ENCODE data around the gene ABITRAM. TPM values are rescaled to one million over a fixed set of nuclear protein-coding genes. Genes with fewer than 3 reads are reported as not detected.

ABITRAM gene
- total and polyA plus RNA-seq, 4 experiments from 2014 or later = 9.0 to 27.0 (median 13.6) TPM

GRCh38 chr9:108953983-108954574 is 19.9 kb downstream of the ABITRAM start:
- H3K27ac Mint-ChIP-seq = no peak overlapping the region
- no peaks in the 10 kb centered on the region for H3K9me3 Mint-ChIP-seq
- Histone ChIP-seq H3K4me3 (ENCODE audit: low read length in 2 of 2) (no peak overlapping the region), H3K4me1 (ENCODE audit: insufficient read depth, low read length) (no peaks in the 10 kb centered on the region), H3K27me3 (ENCODE audit: insufficient read depth, low read length) (no peaks in the 10 kb centered on the region), H3K36me3 (ENCODE audit: insufficient read depth, low read length) (no peaks in the 10 kb centered on the region), H3K9me3 (ENCODE audit: control insufficient read depth in 1 of 2, low read length in 2 of 2) (no peaks in the 10 kb centered on the region), H3K27ac (ENCODE audit: low read depth, low read length) (no peak overlapping the region)
- no peaks in the 10 kb centered on the region for H3K27me3 Mint-ChIP-seq
- no peaks in the 10 kb centered on the region for H3K36me3 Mint-ChIP-seq
- peak in 4 of 5 donors; percentile 23 to 28 (median 26) for DNase-seq
- POLR2A ChIA-PET (ENCODE audit: partially characterized antibody) = no interaction called here
- intact Hi-C loops (cut with micrococcal nuclease) = loop anchor here (2.0 to 5.0 kb wide), 3 partner anchors 58 to 217 kb away; partner anchors contain the start of gene CTNNAL1
- H3K4me1 Mint-ChIP-seq = no peaks in the 10 kb centered on the region
- CTCF ChIA-PET (ENCODE audit: partially characterized antibody) = interaction anchor here (0.6 to 3.3 kb wide), 21 partner anchors 8 to 1613 kb away, joined by 3 to 15 read pairs (median 4); no protein-coding TSS in a partner anchor
- H3K4me3 Mint-ChIP-seq = no peak overlapping the region

- Mint-ChIP-seq H3K9me3 (no peaks in the 10 kb centered on the region), H3K27ac (no peak overlapping the region), H3K4me1 (no peaks in the 10 kb centered on the region), H3K36me3 (no peaks in the 10 kb centered on the region), H3K27me3 (no peaks in the 10 kb centered on the region), H3K4me3 (no peak overlapping the region)
- Histone ChIP-seq H3K4me3 (ENCODE audit: low read length in 2 of 2) (no peak overlapping the region), H3K4me1 (ENCODE audit: insufficient read depth, low read length) (no peaks in the 10 kb centered on the region), H3K36me3 (ENCODE audit: insufficient read depth, low read length) (no peaks in the 10 kb centered on the region), H3K27me3 (ENCODE audit: insufficient read depth, low read length) (no peaks in the 10 kb centered on the region), H3K27ac (ENCODE audit: low read depth, low read length) (no peak overlapping the region), H3K9me3 (ENCODE audit: control insufficient read depth in 1 of 2, low read length in 2 of 2) (no peaks in the 10 kb centered on the region)
- ChIA-PET POLR2A (ENCODE audit: partially characterized antibody) (no interaction called here), CTCF (ENCODE audit: partially characterized antibody) (no interaction called here)
- DNase-seq = no peak
- intact Hi-C loops (cut with micrococcal nuclease) = no loop called here
Observed at GRCh38 chr9:108956022-108956630, 21.9 kb downstream of the ABITRAM start.

GRCh38 chr9:108956631-108957026 is 22.4 kb downstream of the ABITRAM start:
- no peaks in the 10 kb centered on the region for H3K4me1 ChIP-seq (ENCODE audit: insufficient read depth, low read length)
- Mint-ChIP-seq H3K27ac (no peak overlapping the region), H3K4me3 (no peak overlapping the region), H3K36me3 (no peaks in the 10 kb centered on the region), H3K27me3 (no peaks in the 10 kb centered on the region), H3K4me1 (no peaks in the 10 kb centered on the region), H3K9me3 (no peaks in the 10 kb centered on the region)
- intact Hi-C loops (cut with micrococcal nuclease) = no loop called here
- DNase-seq = no peak
- no peaks in the 10 kb centered on the region for H3K9me3 ChIP-seq (ENCODE audit: control insufficient read depth in 1 of 2, low read length in 2 of 2)
- ChIA-PET POLR2A (ENCODE audit: partially characterized antibody) (no interaction called here), CTCF (ENCODE audit: partially characterized antibody) (no interaction called here)
- H3K27me3 ChIP-seq (ENCODE audit: insufficient read depth, low read length) = no peaks in the 10 kb centered on the region
- H3K27ac ChIP-seq (ENCODE audit: low read depth, low read length) = no peak overlapping the region
- no peak overlapping the region for H3K4me3 ChIP-seq (ENCODE audit: low read length in 2 of 2)
- H3K36me3 ChIP-seq (ENCODE audit: insufficient read depth, low read length) = no peaks in the 10 kb centered on the region

- no peaks in the 10 kb centered on the region for H3K9me3 ChIP-seq (ENCODE audit: control insufficient read depth in 1 of 2, low read length in 2 of 2)
- Mint-ChIP-seq H3K36me3 (no peaks in the 10 kb centered on the region), H3K27me3 (no peaks in the 10 kb centered on the region), H3K27ac (no peak overlapping the region), H3K4me1 (no peaks in the 10 kb centered on the region), H3K9me3 (no peaks in the 10 kb centered on the region), H3K4me3 (no peak overlapping the region)
- CTCF ChIA-PET (ENCODE audit: partially characterized antibody) = interaction anchor here (1.0 to 1.5 kb wide), 2 partner anchors 71 to 104 kb away, joined by 3 read pairs; no protein-coding TSS in a partner anchor
- no peak overlapping the region for H3K27ac ChIP-seq (ENCODE audit: low read depth, low read length)
- intact Hi-C loops (cut with micrococcal nuclease) = no loop called here
- no peak for DNase-seq
- POLR2A ChIA-PET (ENCODE audit: partially characterized antibody) = no interaction called here
- no peaks in the 10 kb centered on the region for H3K4me1 ChIP-seq (ENCODE audit: insufficient read depth, low read length)
- H3K27me3 ChIP-seq (ENCODE audit: insufficient read depth, low read length) = no peaks in the 10 kb centered on the region
- no peaks in the 10 kb centered on the region for H3K36me3 ChIP-seq (ENCODE audit: insufficient read depth, low read length)
- H3K4me3 ChIP-seq (ENCODE audit: low read length in 2 of 2) = no peak overlapping the region
Observed at GRCh38 chr9:108960331-108960730, 26.1 kb downstream of the ABITRAM start.

GRCh38 chr9:108961151-108961550 is 27.0 kb downstream of the ABITRAM start:
- DNase-seq = no peak

GRCh38 chr9:108963459-108964143 is 29.4 kb downstream of the ABITRAM start:
- no peak overlapping the region for H3K4me3 ChIP-seq (ENCODE audit: low read length in 2 of 2)
- H3K27me3 Mint-ChIP-seq = no peaks in the 10 kb centered on the region
- ChIA-PET CTCF (ENCODE audit: partially characterized antibody) (interaction anchor here (0.6 kb wide), 1 partner anchor 18 kb away, joined by 3 read pairs; no protein-coding TSS in a partner anchor), POLR2A (ENCODE audit: partially characterized antibody) (no interaction called here)
- intact Hi-C loops (cut with micrococcal nuclease) = no loop called here
- H3K4me1 ChIP-seq (ENCODE audit: insufficient read depth, low read length) = no peaks in the 10 kb centered on the region
- H3K4me3 Mint-ChIP-seq = no peak overlapping the region
- H3K4me1 Mint-ChIP-seq = no peaks in the 10 kb centered on the region
- H3K9me3 ChIP-seq (ENCODE audit: control insufficient read depth in 1 of 2, low read length in 2 of 2) = no peaks in the 10 kb centered on the region
- no peak overlapping the region for H3K27ac Mint-ChIP-seq
- no peaks in the 10 kb centered on the region for H3K36me3 ChIP-seq (ENCODE audit: insufficient read depth, low read length)
- no peak for DNase-seq
- H3K27me3 ChIP-seq (ENCODE audit: insufficient read depth, low read length) = no peaks in the 10 kb centered on the region
- no peaks in the 10 kb centered on the region for H3K36me3 Mint-ChIP-seq
- H3K27ac ChIP-seq (ENCODE audit: low read depth, low read length) = no peak overlapping the region
- no peaks in the 10 kb centered on the region for H3K9me3 Mint-ChIP-seq

More at GRCh38 chr9:108961151-108961550, 27.0 kb downstream of the ABITRAM start:
- CTCF ChIA-PET (ENCODE audit: partially characterized antibody) = no interaction called here
- no peaks in the 10 kb centered on the region for H3K4me1 ChIP-seq (ENCODE audit: insufficient read depth, low read length)
- no peak overlapping the region for H3K4me3 Mint-ChIP-seq
- H3K4me3 ChIP-seq (ENCODE audit: low read length in 2 of 2) = no peak overlapping the region
- no peak overlapping the region for H3K27ac ChIP-seq (ENCODE audit: low read depth, low read length)
- H3K27me3 Mint-ChIP-seq = no peaks in the 10 kb centered on the region
- H3K36me3 Mint-ChIP-seq = no peaks in the 10 kb centered on the region
- H3K36me3 ChIP-seq (ENCODE audit: insufficient read depth, low read length) = no peaks in the 10 kb centered on the region
- H3K27me3 ChIP-seq (ENCODE audit: insufficient read depth, low read length) = no peaks in the 10 kb centered on the region
- no peaks in the 10 kb centered on the region for H3K9me3 Mint-ChIP-seq
- no peak overlapping the region for H3K27ac Mint-ChIP-seq
- H3K4me1 Mint-ChIP-seq = no peaks in the 10 kb centered on the region
- POLR2A ChIA-PET (ENCODE audit: partially characterized antibody) = no interaction called here
- intact Hi-C loops (cut with micrococcal nuclease) = no loop called here
- no peaks in the 10 kb centered on the region for H3K9me3 ChIP-seq (ENCODE audit: control insufficient read depth in 1 of 2, low read length in 2 of 2)

- no peaks in the 10 kb centered on the region for H3K27me3 Mint-ChIP-seq
- H3K4me1 ChIP-seq (ENCODE audit: insufficient read depth, low read length) = no peaks in the 10 kb centered on the region
- no peaks in the 10 kb centered on the region for H3K9me3 ChIP-seq (ENCODE audit: control insufficient read depth in 1 of 2, low read length in 2 of 2)
- H3K27ac ChIP-seq (ENCODE audit: low read depth, low read length) = no peak overlapping the region
- no peaks in the 10 kb centered on the region for H3K27me3 ChIP-seq (ENCODE audit: insufficient read depth, low read length)
- POLR2A ChIA-PET (ENCODE audit: partially characterized antibody) = no interaction called here
- no peaks in the 10 kb centered on the region for H3K36me3 ChIP-seq (ENCODE audit: insufficient read depth, low read length)
- no peak overlapping the region for H3K27ac Mint-ChIP-seq
- H3K4me3 Mint-ChIP-seq = no peak overlapping the region
- intact Hi-C loops (cut with micrococcal nuclease) = no loop called here
- no peak for DNase-seq
- peaks cover 0 to 7% of the 10 kb centered on the region in 2 donors for H3K36me3 Mint-ChIP-seq
- CTCF ChIA-PET (ENCODE audit: partially characterized antibody) = interaction anchor here (0.9 to 1.8 kb wide), 2 partner anchors 14 to 17 kb away, joined by 4 to 5 read pairs; no protein-coding TSS in a partner anchor
- no peaks in the 10 kb centered on the region for H3K4me1 Mint-ChIP-seq
- H3K4me3 ChIP-seq (ENCODE audit: low read length in 2 of 2) = no peak overlapping the region
- peaks cover 0 to 11% (median 0%) of the 10 kb centered on the region in 8 donors for H3K9me3 Mint-ChIP-seq
Observed at GRCh38 chr9:108967916-108968315, 33.7 kb downstream of the ABITRAM start.

Data from CD4-positive, alpha-beta memory T cell (primary cell).